Erythroblast (primary cell): Measurements from ENCODE around the gene FAM110A.

ENCODE experiments used
- GATA1 ChIP-seq: IDR thresholded peaks from 2 replicates; pipeline ENCODE4 v1.6.1; 2011; ENCODE audit warnings: low read depth, mild to moderate bottlenecking, control low read depth, low read length, moderate library complexity
- POLR2A ChIP-seq: IDR thresholded peaks from 2 replicates; pipeline ENCODE4 v1.6.1; 2011; ENCODE audit warnings: mild to moderate bottlenecking, low read length

DNA sequence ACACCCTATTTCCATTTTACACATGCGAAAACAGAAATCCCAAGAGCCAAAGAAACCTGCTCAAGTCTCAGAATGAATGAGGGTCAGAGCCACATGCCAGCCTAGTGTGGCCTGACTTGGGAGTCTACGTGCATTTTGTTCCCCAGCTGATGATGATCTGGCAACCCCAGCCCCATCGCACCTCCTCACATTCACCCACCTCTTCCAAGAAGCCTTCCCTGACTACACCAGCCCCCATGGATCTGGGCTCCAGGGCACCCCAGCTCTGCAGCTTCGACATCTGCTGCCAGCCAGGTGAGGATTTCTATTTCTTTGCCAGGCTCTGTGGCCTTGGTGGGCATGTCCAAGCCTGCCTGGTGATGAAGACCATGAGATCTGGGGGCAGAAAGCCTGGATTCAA is 41.6 kb downstream of the FAM110A start:
- TF ChIP-seq POLR2A (no peak), GATA1 (no peak)
